Ovary (tissue), 9 donors: Measurements from ENCODE around the gene TRIM41. TPM values are rescaled to one million over a fixed set of nuclear protein-coding genes. Genes with fewer than 3 reads are reported as not detected.
"Not testable (repeated sequence)": the region's sequence is repeated elsewhere in the genome, so short reads cannot be mapped to it uniquely, and the experiment has no call there.

Experiments used
- DNase-seq, 5 donors: peaks; one replicate each; pipeline ENCODE4 v3.0.0-alpha.2; 2019 to 2020
- H3K27ac ChIP-seq, 2 donors: fragments of 200-600 bp; one replicate each; pipeline versions ENCODE4 v1.5.1 to v1.8.0; 2019 to 2022
- H3K27me3 ChIP-seq: fragments of 200-600 bp; one replicate; pipeline ENCODE4 v1.8.0; 2022
- H3K36me3 ChIP-seq: fragments of 200-600 bp; sonication (generic); one replicate; pipeline ENCODE4 v1.5.1; 2019
- H3K4me1 ChIP-seq: one replicate; pipeline ENCODE4 v1.8.1; 2013; ENCODE audit warnings: mild to moderate bottlenecking, moderate library complexity; ENCODE audit not compliant: insufficient read depth
- H3K4me3 ChIP-seq: fragments of 200-600 bp; sonication (generic); one replicate; pipeline ENCODE4 v1.5.1; 2017
- H3K9me3 ChIP-seq, 2 donors: fragments of 200-600 bp in 1 of 2; sonication (generic) in 1 of 2; one replicate each; pipeline versions ENCODE4 v1.5.1 to v1.8.1; 2013 to 2019; ENCODE audit warnings: mild to moderate bottlenecking in 1 of 2, moderate library complexity in 1 of 2
- CTCF ChIP-seq, 3 donors: fragments of 450-650 bp in 2 of 3; fragments of 200-600 bp in 1 of 3; IDR thresholded peaks; one replicate each; pipeline versions ENCODE4 v1.5.1 to v1.8.0; 2016 to 2022; ENCODE audit warnings: antibody characterized with exemption in 3 of 3, mild to moderate bottlenecking in 1 of 3
- EP300 ChIP-seq: sonication (generic); formaldehyde crosslinking; IDR thresholded peaks from one replicate; pipeline ENCODE4 v1.6.1; 2017; ENCODE audit warnings: antibody characterized with exemption
- POLR2A ChIP-seq: fragments of 450-650 bp; IDR thresholded peaks from one replicate; pipeline ENCODE4 v1.6.1; 2017; ENCODE audit warnings: antibody characterized with exemption, mild to moderate bottlenecking, moderate library complexity
- WGBS, 3 donors: extraction: QIAGEN DNeasy Blood & Tissue Kit in 1 of 3; methylation state at CpG; one replicate each; pipeline versions ENCODE4 v1.1.5 to v1.1.7; 2013 to 2017; 5-methylcytosine and 5-hydroxymethylcytosine counted together
- intact Hi-C, 4 donors: fragments of 100-400 bp; cut with DNase I; formaldehyde crosslinking; loops; one replicate each; pipeline versions ENCODE4 v1.11.0 to v1.15.1; 2022 to 2023
- polyA plus RNA-seq, 2 donors: library from polyadenylated mRNA; stranded (reverse); fragments of 200-250 nt in 1 of 2; fragments of 350-450 nt in 1 of 2; fragmentation: Illumina TruSeq in 1 of 2; extraction: RNeasy Lipid Tissue Mini Kit (QIAGEN cat#74804) in 1 of 2; gene quantifications; one replicate each; pipeline ENCODE4 v1.2.3, GENCODE V29; 2013 to 2014
- total RNA-seq, 7 donors: library from RNA; depleted of rRNA in 2 of 7; stranded (reverse); fragments of >200 nt in 2 of 7; fragmentation: NEBNext Ultra II Directional in 3 of 7; extraction: Animal tissue kit (Norgen Biotek cat#: 25700) in 3 of 7; gene quantifications; one replicate each; pipeline versions ENCODE4 v1.1.0 to v1.2.4, GENCODE V29; 2016 to 2023
- donor health status: DM: no; HTN: no; CAD: no; lungs with moderate emphysema.
- donor health status: DM: no; HTN: no; CAD: no.
- donor health status: Bipolar disorder and iron deficiency.
- donor health status: DM: yes; HTN: yes; CAD: no.
- donor health status: DM: no; HTN: no; CAD: no.
- donor health status: DM: yes; HTN: yes; CAD: no.

The TRIM41 gene
- total and polyA plus RNA-seq, 9 donors, result 8.2 to 22.7 (median 15.4) TPM

GRCh38 chr5:181204826-181205760 lies 18.0 kb upstream of the TRIM41 start, which contains the start of gene TRIM7:
Gene TRIM7, minus strand, starts transcription at chr5:181205196. Its CDS starts 86 bp downstream, at chr5:181205110.
- peak within 1 kb of the TSS; percentile 23 to 79 for H3K27ac ChIP-seq
- TF ChIP-seq POLR2A, result no peak
- intact Hi-C loops, result loop anchor here in 1 of 4 donors (10.0 kb wide), 1 partner anchor 380 kb away; no protein-coding TSS in a partner anchor
- no peaks in the 10 kb centered on the region for H3K9me3 ChIP-seq
- peak in 4 of 5 donors; percentile 41 to 60 (median 54) for DNase-seq
- no peaks in the 10 kb centered on the region for H3K27me3 ChIP-seq
- WGBS, 3 donors, result 1 to 2% (median 1%) methylated on average over 59 to 94 of the region's 94 CpGs
- no peaks in the 10 kb centered on the region for H3K36me3 ChIP-seq
- H3K4me3 ChIP-seq, result peak within 1 kb of the TSS; percentile 52
- H3K4me1 ChIP-seq, result peaks cover 12% of the 10 kb centered on the region

- Histone ChIP-seq H3K27ac (peak overlapping the region; percentile 40 to 79), H3K4me3 (peak overlapping the region; percentile 52), H3K9me3 (no peaks in the 10 kb centered on the region), H3K36me3 (no peaks in the 10 kb centered on the region), H3K27me3 (no peaks in the 10 kb centered on the region), H3K4me1 (peaks cover 12% of the 10 kb centered on the region)
- DNase-seq, result peak; percentile 33 to 61 (median 51)
- TF ChIP-seq CTCF (IDR thresholded peaks at IDR 0.05) (no peak), EP300 (no peak), POLR2A (no peak)
- intact Hi-C loops, result loop anchor here in 1 of 4 donors (10.0 kb wide), 1 partner anchor 381 kb away; no protein-coding TSS in a partner anchor
- 5 to 7% (median 6%) methylated on average over 37 of the region's 37 CpGs for WGBS, 3 donors
Observed at GRCh38 chr5:181205761-181206649, 17.1 kb upstream of the TRIM41 start.

GRCh38 chr5:181207214-181207959 lies 15.7 kb upstream of the TRIM41 start:
- Histone ChIP-seq H3K27ac (peak overlapping the region; percentile 40 to 79), H3K4me3 (peak overlapping the region; percentile 52), H3K36me3 (no peaks in the 10 kb centered on the region), H3K9me3 (no peaks in the 10 kb centered on the region), H3K27me3 (no peaks in the 10 kb centered on the region), H3K4me1 (peaks cover 12% of the 10 kb centered on the region)
- WGBS, 3 donors, result 1% methylated on average over 36 of the region's 36 CpGs
- intact Hi-C loops, result loop anchor here in 1 of 4 donors (10.0 kb wide), 1 partner anchor 383 kb away; no protein-coding TSS in a partner anchor
- TF ChIP-seq EP300 (no peak), CTCF (IDR thresholded peaks at IDR 0.05) (no peak), POLR2A (no peak)
- DNase-seq, result peak; percentile 71 to 87 (median 82)

- no peaks in the 10 kb centered on the region for H3K36me3 ChIP-seq
- peak overlapping the region in 1 of 2 donors; percentile 79 for H3K27ac ChIP-seq
- TF ChIP-seq POLR2A (no peak), CTCF (IDR thresholded peaks at IDR 0.05) (no peak), EP300 (no peak)
- 28 to 33% (median 30%) methylated on average over 3 of the region's 3 CpGs for WGBS, 3 donors
- peaks cover 12% of the 10 kb centered on the region for H3K4me1 ChIP-seq
- no peak for DNase-seq
- H3K4me3 ChIP-seq, result peak overlapping the region; percentile 52
- intact Hi-C loops, result loop anchor here in 1 of 4 donors (10.0 kb wide), 1 partner anchor 383 kb away; no protein-coding TSS in a partner anchor
- no peaks in the 10 kb centered on the region for H3K27me3 ChIP-seq
- no peaks in the 10 kb centered on the region for H3K9me3 ChIP-seq
Observed at GRCh38 chr5:181207960-181208253, 15.2 kb upstream of the TRIM41 start.

GRCh38 chr5:181209006-181209405 lies 14.1 kb upstream of the TRIM41 start:
- intact Hi-C loops, result loop anchor here in 1 of 4 donors (10.0 kb wide), 1 partner anchor 384 kb away; no protein-coding TSS in a partner anchor
- not testable (repeated sequence) for H3K36me3 ChIP-seq, H3K27me3 ChIP-seq, H3K9me3 ChIP-seq, H3K4me3 ChIP-seq, H3K27ac ChIP-seq, DNase-seq
- 81 to 86% (median 86%) methylated on average over 24 of the region's 24 CpGs for WGBS, 3 donors
- H3K4me1 ChIP-seq, result peaks cover 12% of the 10 kb centered on the region

GRCh38 chr5:181210148-181210547 lies 12.9 kb upstream of the TRIM41 start:
- DNase-seq, H3K4me1 ChIP-seq, H3K27ac ChIP-seq, intact Hi-C loops, H3K9me3 ChIP-seq, H3K36me3 ChIP-seq, H3K27me3 ChIP-seq, H3K4me3 ChIP-seq: not testable (repeated sequence)
- 72 to 85% (median 81%) methylated on average over 11 of the region's 11 CpGs for WGBS, 3 donors

- 76 to 85% (median 83%) methylated on average over 17 of the region's 17 CpGs for WGBS, 3 donors
- H3K4me1 ChIP-seq, H3K9me3 ChIP-seq, intact Hi-C loops, H3K27ac ChIP-seq, H3K4me3 ChIP-seq, H3K27me3 ChIP-seq, DNase-seq, H3K36me3 ChIP-seq: not testable (repeated sequence)
Observed at GRCh38 chr5:181210698-181211097, 12.4 kb upstream of the TRIM41 start.
